ENCODE data around the gene B4GALT3.

B4GALT3 gene

DNA sequence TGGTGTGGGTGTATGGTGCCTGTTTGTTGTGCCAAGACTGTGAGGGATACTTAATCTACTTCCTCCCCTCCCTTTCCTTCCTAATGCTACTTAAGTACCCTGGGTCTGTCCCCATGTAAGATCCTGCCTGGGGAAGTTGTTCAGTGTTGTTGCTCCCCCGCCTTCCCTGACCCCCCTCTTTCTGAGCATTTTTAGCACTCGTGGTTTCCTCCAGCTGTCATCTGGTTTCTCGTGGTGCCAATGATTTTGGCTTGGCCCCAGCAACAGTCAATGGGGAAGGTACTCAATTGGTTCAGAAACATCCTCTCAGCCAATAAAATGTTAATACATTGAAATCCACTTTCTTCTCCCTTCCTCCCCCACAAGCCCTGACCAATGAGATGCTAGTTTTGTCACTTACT lies 8.0 kb upstream of the B4GALT3 start:
- peak; percentile 46 for DNase-seq

DNA sequence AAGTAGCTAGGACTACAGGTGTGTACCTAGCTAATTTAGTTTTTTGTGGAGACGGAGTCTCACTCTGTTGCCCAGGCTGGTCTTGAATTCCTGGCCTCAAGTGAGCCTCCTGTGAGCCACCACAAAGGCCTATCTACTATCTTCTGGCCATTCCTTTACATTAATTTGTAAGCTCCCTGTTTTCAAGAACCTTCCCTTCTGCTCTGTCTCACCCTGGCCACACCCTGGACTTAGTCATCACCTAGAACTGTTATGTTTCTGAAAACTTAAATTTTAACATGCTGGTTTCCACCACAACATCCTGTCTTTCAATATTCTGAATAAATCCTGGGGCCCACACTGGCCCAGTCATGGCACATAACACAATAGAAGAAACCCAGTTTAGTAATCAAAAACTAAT lies 4.9 kb upstream of the B4GALT3 start:
- DNase-seq = peak; percentile 63

DNA sequence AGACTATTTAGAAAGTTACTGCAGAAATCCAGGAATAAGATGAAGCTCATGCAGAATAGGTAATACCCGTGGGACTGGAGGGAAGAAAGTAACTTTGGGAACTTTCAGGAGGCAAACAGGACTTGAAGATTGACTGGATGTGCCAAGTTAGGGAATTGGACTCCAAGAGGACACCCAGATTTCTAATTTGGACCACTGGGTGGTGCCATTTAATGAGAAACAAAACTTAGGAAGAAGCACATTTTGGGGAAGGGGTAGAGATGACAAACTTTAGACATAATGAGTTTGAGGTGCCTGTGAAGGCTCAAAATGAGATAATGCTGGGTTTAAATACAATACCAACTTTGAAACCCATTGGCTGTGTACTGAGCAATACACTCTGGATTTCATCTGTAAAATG lies 3.3 kb upstream of the B4GALT3 start:
- no peak for DNase-seq

DNA sequence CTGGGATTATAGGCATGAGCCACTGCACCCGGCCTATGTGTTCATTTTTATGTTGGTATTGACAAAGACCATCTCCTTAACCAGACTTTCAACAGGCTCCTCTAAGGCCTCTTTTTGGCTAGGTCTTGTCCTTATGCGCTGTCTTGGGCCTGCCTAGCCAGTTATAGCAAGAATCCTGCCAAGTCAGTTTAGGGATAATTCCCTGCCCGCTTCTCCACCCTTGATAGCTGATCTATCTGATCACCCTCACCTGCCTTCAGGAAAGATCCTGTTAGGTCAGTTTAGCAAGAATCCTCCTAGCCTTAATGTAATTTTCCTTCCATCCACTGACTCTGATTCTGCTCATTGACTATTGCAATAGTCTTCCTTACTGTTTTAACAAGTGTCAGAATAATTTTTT lies 2.4 kb upstream of the B4GALT3 start:
- no peak for DNase-seq

DNA sequence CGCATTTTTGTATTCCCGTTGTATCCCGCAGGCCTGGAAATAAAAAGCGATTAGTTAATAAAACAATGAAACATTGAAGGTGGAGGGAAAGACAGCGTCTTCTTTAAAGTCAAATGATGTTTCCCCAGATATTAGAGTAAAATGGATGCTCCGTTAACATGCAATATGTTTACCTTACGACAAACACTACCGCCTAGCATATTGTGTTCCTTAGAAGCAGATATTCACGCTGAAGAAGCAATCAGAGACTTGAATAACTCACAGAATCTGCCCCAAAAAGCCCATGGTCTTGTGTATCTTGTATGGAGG lies 583 bp upstream of the B4GALT3 start:
- DNase-seq = no peak

DNA sequence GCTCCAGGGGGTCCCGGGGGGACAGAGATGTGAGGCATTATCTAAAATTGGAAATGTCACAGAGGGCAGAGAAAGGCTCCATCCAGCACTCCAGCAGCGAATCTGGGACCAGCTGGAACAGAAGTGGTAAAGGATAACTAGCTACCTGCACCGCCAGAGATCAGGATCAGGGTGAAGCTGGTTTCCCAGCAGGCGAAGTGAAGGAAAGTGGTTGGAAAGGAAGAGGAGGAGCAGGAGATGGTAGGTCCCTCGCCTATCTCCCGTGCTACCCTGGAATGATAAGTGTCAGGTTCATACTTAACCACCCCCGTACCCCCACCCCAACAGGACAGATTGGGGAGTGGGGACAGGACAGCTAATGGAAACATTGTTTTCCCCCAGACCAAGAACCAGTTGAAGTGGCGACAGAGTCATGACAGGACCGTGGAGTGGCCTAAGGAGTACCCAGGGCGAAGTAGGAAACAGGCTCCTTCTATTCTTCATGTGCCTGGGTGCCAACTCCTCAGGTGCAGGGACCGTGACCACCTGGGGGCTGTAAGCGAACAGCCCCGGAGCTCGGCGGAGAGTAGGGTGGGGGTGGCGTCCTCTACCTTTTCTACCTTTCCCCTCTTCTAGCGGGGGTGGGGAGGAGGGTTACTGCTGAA lies 717 bp downstream of the B4GALT3 start:
- no peak for DNase-seq

DNA sequence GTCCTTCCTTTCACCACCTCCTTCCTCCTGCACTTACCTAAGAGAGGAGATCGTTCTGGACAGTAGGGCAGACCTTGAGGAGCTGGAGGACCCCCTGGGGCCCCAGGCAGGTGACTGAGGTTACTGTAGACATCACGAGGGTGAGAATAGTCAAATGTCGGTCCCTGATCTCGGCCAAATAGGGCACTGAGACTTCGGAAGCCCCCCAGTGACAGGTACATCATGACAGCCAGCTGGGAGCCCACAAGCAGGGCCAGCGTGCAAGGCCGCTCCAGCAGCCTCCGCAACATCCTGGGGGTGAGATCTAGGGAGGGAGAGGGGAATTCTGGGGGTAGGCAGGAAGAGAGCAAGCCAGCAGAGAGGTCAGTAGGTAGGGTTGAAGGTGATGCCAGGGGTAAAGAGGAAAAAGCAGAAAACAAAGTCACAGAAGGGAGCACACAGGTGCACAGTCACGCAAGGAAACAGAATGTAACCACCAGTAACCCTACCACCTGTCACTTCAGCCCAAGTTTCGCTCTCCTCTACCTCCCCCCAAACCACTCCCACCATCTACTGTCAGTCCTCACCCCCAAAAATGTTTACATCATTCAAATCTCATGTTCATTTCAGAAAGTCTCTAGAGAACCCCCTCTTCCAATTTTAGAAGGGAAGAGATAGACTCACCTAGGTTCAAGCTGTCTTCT lies 1.4 kb downstream of the B4GALT3 start:
- DNase-seq = no peak

DNA sequence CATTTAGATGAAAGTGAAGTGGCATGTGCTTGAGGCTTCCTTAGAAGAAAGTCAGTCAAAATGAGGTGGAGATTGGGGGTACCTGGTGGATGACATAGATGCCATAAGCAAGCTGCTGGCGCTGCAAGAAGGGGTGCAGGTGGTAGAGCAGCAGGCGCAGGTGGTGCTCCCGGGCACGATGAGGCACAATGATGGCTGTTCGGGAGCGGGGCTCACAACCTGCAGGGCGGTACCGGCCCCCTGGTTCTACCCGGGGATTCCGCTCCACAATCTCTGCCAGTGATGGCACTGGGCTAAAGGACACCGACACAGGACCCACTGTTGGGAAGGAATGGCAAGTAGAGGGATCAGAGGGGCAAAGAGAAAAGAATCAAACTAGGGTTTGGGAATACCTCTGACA lies 2.4 kb downstream of the B4GALT3 start:
- no peak for DNase-seq

DNA sequence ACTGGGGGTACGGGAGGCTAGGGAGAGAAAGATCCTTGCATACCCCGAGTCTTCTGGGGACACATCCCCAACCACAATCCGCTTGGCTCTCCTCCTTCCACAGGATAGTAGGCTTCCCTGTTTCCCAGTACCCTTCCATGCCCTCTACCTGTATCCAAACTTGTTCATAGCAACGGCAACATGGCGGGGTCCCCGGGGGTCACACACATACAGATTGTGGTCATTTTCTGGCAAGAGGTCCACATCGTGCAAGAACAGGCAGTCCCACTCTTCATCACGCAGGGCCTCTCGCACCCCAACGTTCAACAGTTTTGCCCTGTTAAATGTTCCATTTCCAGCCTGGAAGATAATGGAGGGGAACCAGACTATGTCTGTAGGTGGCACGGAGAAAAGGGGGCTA lies 3.6 kb downstream of the B4GALT3 start:
- DNase-seq = no peak

DNA sequence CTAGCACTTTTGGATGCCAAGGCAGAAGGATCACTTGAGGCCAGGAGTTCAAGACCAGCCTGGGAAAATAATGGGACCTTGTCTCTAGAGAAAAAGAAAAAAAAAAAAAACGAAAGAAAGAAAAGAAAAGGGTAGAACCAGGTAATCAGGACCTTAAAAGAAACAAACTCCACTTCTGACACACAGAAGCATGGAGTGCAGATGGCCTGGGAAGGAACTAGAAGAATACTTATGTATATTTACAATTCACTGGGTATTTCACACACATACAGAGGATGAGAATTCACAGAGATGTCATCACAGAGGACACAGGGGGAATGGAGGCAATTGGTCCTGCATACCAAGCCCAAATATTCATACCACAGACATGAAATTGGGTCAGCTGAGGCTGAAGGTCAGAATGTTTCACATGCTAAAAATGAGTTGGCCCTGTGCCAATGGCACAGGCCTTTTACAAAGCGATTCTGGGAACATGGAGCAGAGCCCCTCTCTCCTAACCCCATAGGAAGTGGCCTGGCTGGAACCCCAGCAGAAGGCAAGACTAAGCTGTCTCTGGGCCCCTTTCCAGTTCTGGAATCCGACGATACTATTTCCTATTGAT lies 4.4 kb downstream of the B4GALT3 start:
- peak; percentile 95 for DNase-seq

DNA sequence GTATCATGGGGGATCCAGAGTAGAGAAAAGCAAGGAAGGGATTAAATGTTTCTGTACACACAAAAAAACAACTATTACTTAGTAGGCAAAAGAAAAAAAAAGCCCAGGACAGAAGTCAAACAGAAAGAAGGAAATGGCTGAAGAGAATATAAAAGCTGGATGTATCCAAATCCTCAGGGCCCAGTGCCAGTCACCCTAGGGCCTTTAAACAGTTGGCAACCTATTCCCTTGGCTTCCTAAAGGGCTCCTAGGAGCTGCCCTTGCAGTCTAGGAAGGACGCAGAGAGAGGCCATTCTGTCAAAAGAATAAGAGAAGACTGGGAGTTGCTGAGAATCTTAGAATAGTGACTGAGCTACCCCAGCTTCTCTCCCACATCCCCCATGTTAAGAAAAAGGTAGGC lies 5.0 kb downstream of the B4GALT3 start:
- DNase-seq = no peak

DNA sequence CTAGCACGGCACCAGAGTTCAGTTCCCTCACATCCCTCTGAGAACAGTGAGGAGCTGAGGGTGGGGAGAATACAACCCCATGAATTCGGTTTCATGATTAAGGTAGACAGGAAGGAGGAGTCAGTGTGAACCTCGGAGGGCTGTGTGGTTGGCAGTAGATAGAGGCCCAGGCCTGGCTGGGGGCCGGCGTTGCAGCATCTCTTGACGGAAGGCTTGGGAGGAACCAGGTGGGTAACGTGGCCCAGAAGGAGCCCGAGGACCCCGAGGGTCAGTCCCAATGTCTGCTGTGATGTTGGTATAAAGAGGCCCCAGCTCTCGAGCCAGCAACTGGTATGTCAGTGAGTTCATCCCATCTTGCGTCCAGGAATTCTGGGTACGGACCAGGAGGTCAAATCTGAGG lies 5.6 kb downstream of the B4GALT3 start:
- DNase-seq = no peak

DNA sequence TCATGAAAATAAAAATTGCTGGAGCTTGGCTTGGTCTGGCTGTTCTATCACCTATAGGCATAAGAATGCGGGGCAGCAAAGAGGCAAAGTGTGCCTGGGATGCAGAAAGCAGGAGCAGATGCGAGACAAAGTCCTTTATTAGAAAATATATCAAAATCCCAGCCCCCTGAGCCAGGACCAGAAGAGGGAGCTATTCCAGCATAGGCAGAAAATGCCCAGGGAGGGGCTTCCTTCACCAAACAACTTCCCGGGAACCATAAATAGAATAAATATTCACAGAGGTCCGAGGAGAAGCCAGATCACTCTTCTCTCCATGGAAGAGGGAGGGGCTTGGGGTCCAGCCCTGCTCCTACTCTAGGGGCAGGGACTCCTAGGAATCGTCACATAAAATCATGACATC lies 6.1 kb downstream of the B4GALT3 start:
- DNase-seq = no peak

DNA sequence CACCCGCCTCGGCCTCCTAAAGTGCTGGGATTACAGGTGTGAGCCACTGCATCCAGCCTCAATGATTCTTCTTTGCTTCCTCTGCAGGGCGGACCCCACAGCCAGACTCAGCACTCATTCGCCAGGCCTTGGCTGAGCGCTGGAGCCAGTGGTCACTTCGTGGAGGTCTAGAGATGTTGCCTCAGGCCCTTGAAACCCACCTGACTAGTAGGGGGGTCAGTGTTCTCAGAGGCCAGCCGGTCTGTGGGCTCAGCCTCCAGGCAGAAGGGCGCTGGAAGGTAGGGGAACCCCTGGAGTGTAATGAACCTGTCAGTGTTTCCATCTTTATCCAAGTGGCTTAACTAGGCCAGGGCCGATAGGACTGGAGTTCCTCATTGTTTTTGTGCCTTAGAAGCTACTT lies 8.4 kb downstream of the B4GALT3 start:
- no peak for DNase-seq

DNA sequence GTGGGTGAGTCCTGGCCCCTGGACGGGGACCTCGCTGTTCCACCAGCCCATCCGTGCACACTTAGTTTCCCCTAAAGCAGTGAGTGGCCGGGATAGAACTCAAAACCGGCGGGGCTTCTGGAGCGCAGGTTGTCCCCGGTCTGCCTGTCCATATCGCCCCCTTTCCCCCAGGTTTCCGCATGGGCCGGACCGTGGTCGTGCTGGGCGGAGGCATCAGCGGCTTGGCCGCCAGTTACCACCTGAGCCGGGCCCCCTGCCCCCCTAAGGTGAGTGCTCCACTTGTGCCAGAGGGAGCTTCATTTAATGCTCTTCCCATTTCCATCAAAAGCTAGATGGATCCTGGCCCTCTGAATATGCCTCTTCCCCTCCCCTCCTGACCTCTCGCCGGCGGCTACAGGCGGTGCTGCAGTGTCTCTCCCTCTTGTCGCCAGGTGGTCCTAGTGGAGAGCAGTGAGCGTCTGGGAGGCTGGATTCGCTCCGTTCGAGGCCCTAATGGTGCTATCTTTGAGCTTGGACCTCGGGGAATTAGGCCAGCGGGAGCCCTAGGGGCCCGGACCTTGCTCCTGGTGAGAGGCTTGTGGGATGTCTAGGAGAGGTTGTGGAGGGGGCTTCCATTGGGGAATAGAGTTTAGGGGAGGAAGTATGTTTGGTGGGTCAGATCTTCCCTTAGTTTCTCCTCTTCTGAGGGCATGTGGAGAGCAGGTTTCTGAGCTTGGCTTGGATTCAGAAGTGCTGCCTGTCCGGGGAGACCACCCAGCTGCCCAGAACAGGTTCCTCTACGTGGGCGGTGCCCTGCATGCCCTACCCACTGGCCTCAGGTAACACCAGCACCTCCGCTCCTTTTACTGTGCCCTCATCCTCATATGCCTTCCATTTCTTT lies 10.4 kb downstream of the B4GALT3 start:
- DNase-seq = no peak

DNA sequence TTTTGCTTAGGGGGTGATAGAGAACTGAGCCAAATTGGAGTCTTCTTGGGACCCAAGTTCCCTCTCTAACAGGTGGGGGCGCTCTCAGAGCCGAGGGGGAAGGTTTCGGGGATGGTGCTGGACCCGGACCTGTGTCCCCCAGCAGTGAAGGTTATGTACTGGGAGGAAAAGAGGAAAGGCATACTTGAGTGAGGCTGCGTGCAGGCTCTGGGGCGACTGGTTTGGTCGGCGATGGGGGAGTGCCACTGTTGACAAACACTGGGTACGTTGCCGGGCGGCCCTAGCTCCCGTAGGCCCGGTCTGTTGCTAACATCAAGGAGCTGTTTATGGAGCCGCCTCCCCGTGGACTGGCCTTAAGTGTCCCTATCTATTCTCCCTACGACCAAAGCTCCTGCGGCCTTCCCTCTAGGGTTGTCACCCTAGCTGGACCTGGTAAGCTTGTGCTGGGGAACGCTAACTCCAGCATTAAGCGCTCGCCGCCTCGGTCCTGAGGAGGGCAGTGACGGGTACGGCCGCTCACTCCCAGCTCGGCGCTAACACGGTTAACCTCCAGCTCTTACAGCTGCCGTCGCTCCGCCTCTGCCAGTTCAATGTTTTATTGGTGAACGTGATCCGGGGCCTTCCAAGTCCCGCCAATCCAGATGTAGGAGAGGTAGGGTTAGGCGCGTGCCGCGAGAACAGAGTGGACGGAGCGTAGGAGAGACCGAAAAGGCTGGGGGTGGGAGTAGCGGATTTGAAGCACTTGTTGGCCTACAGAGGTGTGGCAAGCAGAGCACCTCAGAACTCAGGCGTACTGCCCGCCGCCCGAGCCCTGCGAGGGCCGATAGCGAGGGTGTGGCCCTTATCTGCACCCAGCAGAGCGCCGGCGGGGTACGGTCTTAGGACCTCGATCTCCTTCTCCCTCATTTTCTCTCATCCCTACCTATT lies 11.3 kb downstream of the B4GALT3 start, which contains the start of gene PPOX:
TSS of gene PPOX (plus strand) at position 685 of the 927 bp plus-strand sequence. CDS start 422 bp downstream, outside the sequence.
- peak; percentile 98 for DNase-seq

DNA sequence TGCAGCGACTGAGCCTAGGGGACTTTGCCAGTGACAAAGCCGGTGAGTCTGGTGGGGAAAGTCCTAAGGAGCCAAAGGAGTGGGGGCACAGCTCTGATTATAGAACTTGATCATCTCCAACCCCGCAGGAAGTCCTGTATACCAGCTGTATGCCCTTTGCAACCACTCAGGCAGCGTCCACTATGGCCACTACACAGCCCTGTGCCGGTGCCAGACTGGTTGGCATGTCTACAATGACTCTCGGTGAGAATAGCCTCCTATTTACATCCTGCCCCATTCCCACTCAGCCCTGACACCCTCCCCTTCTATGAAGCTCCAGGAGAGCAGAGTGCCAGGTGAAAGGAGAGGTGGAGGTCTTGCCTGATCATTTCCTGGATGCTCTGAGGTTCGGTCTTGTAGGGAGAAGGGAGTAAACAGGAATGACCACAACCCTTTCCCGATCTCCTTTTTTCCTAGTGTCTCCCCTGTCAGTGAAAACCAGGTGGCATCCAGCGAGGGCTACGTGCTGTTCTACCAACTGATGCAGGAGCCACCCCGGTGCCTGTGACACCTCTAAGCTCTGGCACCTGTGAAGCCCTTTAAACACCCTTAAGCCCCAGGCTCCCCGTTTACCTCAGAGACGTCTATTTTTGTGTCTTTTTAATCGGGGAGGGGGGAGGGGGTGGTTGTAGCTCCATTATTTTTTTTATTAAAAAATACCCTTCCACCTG lies 12.3 kb downstream of the B4GALT3 start:
- no peak for DNase-seq

DNA sequence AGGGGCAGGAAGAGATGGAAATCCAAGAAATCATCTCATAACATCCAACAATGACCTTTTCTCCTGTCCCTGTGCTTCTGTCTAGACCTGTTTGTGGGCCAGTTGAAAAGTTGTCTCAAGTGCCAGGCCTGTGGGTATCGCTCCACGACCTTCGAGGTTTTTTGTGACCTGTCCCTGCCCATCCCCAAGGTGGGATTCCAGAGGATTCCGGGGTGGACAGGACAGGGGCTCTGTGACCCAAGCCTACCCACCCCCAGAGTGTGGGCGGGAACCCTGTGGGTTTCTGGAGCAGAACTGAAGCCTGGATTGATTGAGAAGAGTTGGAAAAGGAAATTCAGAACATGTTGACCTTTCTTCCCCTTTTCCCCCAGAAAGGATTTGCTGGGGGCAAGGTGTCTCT lies 13.5 kb downstream of the B4GALT3 start:
- DNase-seq = no peak

DNA sequence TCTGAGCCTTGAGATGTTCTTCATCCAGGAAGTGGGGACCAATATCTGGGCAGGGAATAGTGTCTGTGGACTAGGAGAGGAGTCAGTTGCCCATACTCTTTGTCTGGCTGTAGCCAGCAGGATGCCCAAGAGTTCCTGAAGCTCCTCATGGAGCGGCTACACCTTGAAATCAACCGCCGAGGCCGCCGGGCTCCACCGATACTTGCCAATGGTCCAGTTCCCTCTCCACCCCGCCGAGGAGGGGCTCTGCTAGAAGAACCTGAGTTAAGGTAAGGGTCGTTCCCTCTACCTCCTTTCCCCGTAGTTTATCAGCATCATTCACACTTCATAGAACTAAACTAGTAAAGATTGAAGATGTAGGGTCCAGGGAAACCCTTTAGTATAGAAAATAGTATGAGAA lies 14.5 kb downstream of the B4GALT3 start:
- no peak for DNase-seq

DNA sequence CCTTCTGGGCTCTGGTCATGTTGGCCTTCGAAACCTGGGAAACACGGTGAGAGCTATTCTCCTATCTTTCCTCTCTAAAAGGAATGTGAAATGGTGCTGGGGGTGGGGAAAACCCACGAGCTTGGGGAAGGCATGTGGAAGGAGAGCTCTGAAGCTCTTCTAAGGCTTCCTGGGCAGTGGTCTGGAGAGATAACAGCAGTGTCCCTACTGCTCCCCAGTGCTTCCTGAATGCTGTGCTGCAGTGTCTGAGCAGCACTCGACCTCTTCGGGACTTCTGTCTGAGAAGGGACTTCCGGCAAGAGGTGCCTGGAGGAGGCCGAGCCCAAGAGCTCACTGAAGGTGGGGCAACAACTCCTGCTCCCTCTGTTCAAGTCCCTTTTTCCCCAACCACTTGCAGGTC lies 15.3 kb downstream of the B4GALT3 start:
- DNase-seq = no peak

DNA sequence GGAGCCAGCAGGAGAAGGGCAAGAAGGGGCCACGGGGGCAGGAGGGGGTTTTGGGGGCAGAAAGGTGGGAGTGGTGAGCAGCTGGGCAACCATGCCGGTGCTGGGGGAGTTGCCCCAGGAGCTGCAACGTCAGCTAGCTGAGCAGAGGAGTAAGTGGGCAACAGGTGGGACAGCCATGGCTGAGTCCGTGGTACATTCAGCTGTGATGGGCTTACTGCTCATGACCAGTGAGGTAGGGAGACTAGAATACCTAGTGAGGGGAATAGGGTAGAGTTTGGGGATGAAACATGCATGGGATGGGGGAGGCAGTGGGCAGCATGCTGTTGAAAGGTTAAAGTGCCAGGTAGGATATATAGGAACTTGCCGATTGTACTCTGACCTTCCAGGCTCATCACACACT lies 15.7 kb downstream of the B4GALT3 start:
- no peak for DNase-seq

DNA sequence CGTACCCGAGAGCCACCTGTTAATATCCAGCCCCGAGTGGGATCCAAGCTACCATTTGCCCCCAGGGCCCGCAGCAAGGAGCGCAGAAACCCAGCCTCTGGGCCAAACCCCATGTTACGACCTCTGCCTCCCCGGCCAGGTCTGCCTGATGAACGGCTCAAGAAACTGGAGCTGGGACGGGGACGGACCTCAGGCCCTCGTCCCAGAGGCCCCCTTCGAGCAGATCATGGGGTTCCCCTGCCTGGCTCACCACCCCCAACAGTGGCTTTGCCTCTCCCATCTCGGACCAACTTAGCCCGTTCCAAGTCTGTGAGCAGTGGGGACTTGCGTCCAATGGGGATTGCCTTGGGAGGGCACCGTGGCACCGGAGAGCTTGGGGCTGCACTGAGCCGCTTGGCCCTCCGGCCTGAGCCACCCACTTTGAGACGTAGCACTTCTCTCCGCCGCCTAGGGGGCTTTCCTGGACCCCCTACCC lies 16.6 kb downstream of the B4GALT3 start:
- no peak for DNase-seq
